AG04449 (cell line): ENCODE data around the gene RNF130.

Experiments used
- CTCF ChIA-PET: fragments of 350-600 bp; formaldehyde crosslinking; extraction: SDS; loops from one replicate; lab custom pipeline; 2021; ENCODE audit warnings: antibody characterized with exemption; lab: Yijun Ruan, JAX
- POLR2A ChIA-PET: fragments of 400-600, 350-600 bp; formaldehyde crosslinking; extraction: SDS; loops from one replicate; lab custom pipeline; 2020; ENCODE audit warnings: antibody characterized with exemption, inconsistent platforms; lab: Yijun Ruan, JAX
- DNase-seq: peaks from one replicate; pipeline ENCODE4 v3.0.0-alpha.2; 2010; ENCODE audit warnings: low read depth, low spot score
- H3K4me3 ChIP-seq: 2 replicates; pipeline ENCODE4 v1.5.1; 2011; ENCODE audit warnings: low read depth, mild to moderate bottlenecking, control low read depth, low read length
- CTCF ChIP-seq: IDR thresholded peaks from one replicate; pipeline ENCODE4 v1.5.1; 2011; ENCODE audit warnings: mild to moderate bottlenecking, moderate library complexity, low read length, control low read depth, inconsistent platforms; ENCODE audit not compliant: insufficient read depth; ENCODE audit errors: missing control alignments

The RNF130 gene

GRCh38 chr5:179926657-179927056 is 144.9 kb downstream of the RNF130 start:
- POLR2A ChIA-PET = no interaction called here
- CTCF ChIA-PET = no interaction called here
- TF ChIP-seq CTCF = no peak
- no peak for DNase-seq
- no peak overlapping the region for H3K4me3 ChIP-seq

- no peak for TF ChIP-seq CTCF
- H3K4me3 ChIP-seq = no peak overlapping the region
- POLR2A ChIA-PET = no interaction called here
- no peak for DNase-seq
- CTCF ChIA-PET = interaction anchor here (1.3 kb wide), 1 partner anchor 15 kb away, joined by 6 read pairs; no protein-coding TSS in a partner anchor
Measured at GRCh38 chr5:179923436-179923835, 148.1 kb downstream of the RNF130 start.

DNA sequence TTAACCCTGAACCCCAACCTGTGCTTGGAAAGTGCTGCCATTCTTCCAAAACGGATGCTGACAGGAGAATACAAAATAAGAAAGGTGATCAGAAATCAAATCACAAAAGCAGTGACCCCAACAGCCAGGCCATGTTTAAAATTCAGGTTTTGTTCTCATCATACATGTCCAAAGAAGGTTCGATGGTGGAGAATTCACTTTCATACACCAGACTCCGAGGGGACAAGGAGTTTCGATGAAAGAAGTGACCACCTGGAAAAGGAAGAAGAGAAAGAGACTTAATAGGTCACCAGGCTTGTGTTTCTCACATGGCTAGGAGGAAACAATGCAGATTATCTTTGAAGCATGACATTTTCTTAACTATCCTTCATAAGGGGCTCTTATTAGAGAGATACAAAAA is 151.4 kb downstream of the RNF130 start:
- no peak for DNase-seq
- H3K4me3 ChIP-seq = no peak overlapping the region
- no peak for TF ChIP-seq CTCF
- ChIA-PET CTCF (no interaction called here), POLR2A (interaction anchor here (0.6 kb wide), 1 partner anchor 14 kb away, joined by 3 read pairs; no protein-coding TSS in a partner anchor)

DNA sequence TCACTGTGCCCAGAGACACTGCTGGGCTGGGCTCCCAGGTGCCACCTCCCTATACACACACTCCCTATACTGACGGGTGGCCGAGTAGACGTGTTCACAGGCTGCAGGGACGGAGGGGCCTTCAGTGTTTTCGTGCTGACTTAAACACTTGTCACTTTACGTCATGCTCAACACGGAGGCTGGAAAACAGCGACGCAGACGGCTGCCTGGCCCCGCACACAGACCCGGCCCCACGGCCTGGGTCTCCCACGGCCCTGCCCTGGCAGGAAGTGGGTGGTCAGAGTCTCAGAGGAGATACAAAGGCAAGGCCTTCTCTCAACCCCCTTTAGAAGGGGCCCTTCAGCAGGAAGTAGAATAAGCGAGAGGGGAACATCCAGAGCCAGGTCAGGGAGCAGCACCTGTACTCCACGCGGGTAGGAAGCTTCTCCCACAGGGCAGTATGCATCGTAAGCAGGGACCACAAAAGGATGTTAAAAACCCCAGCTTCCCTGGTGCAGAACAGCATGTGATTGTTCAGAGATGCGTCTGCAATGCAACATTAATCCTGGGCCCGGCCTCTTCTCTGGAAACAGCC is 152.0 kb downstream of the RNF130 start:
- ChIA-PET CTCF (no interaction called here), POLR2A (no interaction called here)
- DNase-seq = no peak
- H3K4me3 ChIP-seq = no peak overlapping the region
- TF ChIP-seq CTCF = no peak

DNA sequence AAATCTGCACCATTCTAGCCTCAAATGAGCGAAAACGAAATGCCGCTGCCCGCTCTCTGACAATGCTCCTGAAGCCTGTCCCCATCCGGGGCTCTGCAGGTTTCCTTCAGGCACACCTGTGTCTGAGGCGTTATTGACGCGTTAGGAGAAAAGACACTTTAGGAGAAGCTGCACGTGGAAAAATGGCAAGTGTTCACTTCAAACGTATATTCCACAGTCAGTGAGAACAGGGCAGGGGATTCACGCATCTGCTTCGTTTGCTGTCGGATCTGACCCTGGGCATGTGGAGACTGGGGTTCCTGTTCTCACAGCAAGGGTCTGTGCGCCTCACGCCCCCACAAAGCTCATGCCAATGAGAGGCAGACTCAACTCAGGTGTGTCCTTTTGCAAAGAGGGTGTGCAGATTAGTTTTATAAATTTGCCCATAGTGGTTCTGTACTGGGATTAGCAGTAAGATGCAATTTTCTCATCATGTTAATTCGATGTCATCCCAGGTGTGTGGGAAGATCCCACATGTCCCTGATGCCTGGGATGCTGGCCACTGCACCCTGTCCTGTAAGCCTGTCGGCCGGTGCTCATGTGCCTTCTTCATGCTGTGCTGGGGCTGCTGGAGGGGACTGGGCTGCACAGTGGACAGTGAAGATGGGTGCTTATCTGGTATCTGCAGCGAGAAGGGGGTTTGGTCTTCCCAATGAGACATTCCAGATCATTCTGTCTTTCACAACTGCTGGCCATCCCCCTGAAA is 152.6 kb downstream of the RNF130 start:
- ChIA-PET POLR2A (no interaction called here), CTCF (interaction anchor here (0.7 kb wide), 1 partner anchor 9 kb away, joined by 3 read pairs; no protein-coding TSS in a partner anchor)
- no peak for DNase-seq

More for the DNA sequence above, 152.6 kb downstream of the RNF130 start:
- no peak overlapping the region for H3K4me3 ChIP-seq
- TF ChIP-seq CTCF = no peak
